Skin epidermis (tissue), 12 donors: ENCODE results near the gene ZDHHC8.

ENCODE experiments used
- H3K27ac ChIP-seq, 21 experiments: fragments of 200-600 bp; sonication (generic) in 11 of 21; one replicate each; pipeline ENCODE4 v1.5.0; 2020; ENCODE audit warnings: mild to moderate bottlenecking in 3 of 21, inconsistent platforms in 2 of 21, moderate library complexity in 2 of 21
- H3K4me3 ChIP-seq, 7 experiments: fragments of 200-600 bp; sonication (generic) in 2 of 7; one replicate each; pipeline ENCODE4 v1.5.0; 2020; ENCODE audit warnings: inconsistent platforms in 2 of 7, mild to moderate bottlenecking in 2 of 7, moderate library complexity in 1 of 7

Gene ZDHHC8

DNA sequence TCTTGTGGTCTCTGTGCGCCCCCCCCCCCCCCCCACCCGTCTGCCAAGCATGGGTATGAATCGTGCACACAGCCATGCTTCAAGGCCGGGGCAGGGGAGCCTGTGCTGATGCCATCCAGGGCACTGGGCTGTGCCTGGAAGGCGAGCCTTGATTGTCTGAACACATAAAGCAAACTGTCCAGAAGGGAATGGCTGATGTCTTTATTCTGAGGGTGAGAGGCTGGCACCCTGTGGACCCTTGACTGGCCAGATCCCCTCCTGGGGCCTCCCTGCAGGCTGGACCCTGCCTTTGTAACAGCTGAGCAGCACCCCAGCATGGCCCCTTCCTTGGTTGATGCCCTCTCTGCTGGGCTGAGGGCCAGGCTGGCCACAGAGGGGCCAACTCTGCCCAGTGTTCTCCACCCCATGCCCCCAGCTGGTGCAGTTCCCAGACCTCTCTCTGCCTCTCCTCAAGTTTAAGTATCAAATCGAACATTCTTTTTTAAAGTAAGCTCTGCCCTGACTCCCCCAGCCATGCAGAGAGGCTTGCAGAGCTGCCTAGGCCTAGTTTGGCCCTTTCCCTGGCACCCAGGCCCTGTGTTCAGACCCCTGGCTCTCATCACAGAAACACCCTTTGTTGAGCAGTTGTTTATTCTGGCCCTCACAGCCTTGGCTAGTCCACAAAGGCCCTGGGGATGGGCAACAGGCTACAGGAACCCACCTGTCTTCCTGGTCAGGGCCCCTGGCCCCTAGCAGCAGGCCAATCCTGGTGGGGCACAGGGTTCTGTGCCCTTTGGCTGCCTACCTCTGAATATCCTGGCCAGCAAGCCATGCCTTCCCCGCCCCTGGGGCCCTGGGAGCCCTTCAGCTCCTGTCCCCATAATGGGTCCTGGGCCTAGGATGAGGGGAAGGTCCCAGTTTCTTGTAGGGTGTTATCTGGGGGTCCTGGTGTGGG is 19.6 kb upstream of the ZDHHC8 start:
- Histone ChIP-seq H3K27ac (peak overlapping the region in 7 of 21 experiments; percentile 0 to 76 (median 23)), H3K4me3 (no peak overlapping the region)

DNA sequence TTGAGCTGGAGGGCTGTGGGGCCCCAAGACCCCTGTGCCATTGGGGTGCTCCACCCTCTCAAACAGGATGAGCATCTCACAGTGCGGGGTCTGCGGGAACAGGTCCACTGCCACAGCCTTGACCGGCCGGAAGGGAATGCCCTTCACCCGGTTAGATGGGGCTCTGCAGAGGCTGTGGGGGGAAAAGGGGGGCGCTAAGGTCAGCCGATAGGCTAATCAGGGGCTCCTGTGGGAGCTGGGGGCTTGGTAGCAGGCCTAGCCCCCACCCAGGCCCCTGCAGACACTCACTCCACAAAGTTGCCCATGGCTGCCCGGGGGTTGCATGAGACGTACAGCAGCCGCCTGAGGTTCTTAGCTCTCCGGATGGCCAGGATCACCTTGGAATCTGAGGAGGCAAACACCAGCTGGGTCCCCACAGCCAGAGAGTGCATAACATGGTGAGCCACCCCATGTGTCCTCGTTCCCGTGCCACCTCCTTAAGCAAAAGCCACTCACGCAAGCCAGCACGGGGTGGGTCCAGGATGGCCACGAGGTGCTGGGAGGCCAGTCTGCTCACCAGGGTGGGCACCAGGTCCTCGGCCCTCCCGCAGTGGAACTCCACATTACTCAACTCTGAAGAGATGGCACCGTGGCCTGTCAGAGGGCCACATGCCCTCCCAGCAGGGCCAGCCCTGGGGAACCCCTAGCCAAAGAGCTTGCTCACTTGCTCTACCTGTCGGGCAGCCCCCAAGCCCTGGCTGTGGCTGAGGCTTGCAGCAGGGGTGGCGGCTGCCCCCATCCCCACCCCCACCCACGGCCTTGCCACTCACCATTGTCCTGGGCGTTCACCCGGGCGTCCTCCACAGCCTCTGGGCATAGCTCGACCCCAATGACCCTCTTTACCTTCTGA is 18.7 kb upstream of the ZDHHC8 start:
- Histone ChIP-seq H3K4me3 (no peak overlapping the region), H3K27ac (peak overlapping the region in 3 of 21 experiments; percentile 3 to 76 (median 32))

DNA sequence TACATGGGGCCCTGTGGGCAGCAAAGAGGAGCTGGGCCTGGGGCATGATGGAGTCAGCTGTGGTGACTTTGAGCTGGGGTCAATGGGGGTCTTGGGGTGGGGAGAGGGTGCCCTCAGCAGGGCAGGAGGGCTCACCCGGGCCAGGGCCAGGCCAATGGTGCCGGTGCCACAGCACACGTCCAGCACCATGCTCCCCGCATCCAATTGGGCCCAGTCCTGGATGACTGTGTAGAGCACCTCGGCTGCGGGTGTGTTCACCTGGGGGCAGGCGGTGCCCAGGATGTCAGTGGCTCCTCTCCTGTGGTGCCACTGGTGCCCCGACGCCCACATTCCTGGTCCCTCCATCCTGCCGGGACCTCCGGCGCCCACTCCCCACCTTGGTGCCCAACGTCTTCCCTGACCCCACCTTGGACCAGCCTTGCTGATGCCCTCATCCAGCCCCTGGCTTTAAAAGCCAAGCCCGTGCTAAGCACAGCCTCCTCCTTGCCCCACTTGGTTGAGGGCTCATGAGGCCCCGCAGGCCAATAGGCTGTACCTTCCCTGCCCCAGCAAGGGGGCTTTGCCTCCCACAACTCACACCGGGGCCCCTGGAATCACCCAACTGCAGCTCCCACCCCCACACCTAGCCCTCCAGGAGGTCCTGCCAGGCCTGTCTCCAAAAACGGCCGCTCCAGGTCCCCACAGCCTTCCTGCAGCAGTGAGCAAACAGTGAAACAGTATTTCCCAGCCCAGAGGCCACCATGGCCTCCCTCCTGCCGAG is 17.9 kb upstream of the ZDHHC8 start:
- Histone ChIP-seq H3K27ac (peak overlapping the region in 2 of 21 experiments; percentile 3 to 32), H3K4me3 (no peak overlapping the region)

DNA sequence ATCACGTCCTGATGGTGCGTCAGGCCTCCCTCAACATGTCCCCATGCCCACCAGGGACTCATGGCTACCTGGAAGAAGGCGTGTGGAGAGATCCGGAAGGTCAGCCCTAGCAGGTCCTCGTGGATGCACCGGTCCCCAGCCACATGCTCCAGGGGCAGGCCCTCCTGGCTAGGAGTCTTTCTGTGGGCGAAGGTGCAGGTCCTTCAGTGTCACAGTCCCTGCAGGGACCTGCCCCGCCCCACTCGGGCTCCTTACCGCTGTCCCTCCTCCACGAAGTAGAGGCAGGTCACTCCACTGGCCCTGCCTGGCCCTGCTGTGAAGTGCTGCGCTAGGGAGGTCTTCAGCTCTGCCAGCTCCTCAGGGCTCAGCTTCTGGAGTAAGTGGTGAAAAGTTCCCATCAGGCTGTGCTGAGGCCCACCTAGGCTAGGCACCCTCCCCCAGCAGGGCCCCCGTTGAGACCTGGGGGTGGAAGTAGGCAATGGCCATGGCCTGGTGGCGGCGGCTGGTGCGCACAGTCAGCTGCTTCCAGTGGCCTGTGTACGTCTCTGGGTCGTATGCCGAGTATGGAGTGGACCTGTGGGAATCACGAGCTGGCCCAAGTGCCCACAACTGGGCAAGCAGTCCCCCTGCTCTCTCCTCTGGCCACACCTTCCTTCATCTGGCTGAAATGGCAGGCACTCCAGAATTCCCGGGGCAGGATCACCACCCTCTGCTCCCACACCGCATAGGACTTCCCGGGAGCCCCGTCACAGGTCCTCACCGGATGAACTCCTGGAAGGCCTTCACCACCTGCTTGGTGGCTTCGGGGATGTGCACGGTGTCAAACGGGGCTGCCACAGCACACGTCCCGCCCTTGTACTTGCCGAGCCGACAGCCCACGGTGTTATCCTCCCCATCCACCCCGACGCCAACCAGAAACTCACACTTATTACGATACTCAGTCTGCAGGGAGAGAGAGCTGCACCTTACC is 16.8 kb upstream of the ZDHHC8 start:
- Histone ChIP-seq H3K27ac (no peak overlapping the region), H3K4me3 (no peak overlapping the region)

DNA sequence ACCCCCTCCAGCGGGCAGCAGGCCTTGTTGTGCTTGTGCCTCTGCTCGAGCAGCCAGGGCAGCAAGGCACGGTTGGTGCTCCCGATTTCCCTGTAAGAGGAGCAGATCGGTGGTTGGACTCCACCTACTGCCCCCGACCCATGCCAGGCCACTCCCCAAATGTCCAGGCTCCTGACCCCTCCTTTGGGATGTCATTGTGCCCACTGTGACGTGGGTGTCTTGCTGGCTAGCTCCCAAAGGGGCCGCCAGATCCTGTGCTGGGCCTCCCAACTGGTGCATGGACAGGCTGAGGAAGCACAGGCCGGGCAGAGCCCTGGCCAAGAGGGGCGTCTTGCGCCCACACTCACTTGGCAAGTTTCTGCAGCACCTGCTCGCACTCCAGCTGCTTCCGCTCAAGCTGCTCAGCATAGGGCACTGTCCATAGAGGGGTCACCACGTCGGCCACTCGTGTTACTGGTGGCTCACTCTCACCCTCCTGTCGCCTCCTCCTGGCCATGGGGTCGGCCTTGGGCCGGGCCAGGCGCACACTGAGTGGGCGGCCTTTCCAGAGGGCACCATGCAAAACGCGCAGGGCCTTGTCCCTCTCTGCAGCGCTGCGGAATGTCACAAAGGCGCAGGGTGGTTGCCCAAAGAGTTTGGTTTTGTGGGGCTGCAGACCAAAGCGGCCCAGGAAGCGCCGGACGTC is 15.8 kb upstream of the ZDHHC8 start, which contains the start of gene RANBP1:
Gene RANBP1 (plus strand): TSS at position 414 of the 685 bp plus-strand sequence. CDS start 81 bp downstream, at position 495.
- peak within 1 kb of the TSS; percentile 52 to 97 (median 91) for H3K27ac ChIP-seq
- peak within 1 kb of the TSS; percentile 71 to 96 (median 91) for H3K4me3 ChIP-seq

DNA sequence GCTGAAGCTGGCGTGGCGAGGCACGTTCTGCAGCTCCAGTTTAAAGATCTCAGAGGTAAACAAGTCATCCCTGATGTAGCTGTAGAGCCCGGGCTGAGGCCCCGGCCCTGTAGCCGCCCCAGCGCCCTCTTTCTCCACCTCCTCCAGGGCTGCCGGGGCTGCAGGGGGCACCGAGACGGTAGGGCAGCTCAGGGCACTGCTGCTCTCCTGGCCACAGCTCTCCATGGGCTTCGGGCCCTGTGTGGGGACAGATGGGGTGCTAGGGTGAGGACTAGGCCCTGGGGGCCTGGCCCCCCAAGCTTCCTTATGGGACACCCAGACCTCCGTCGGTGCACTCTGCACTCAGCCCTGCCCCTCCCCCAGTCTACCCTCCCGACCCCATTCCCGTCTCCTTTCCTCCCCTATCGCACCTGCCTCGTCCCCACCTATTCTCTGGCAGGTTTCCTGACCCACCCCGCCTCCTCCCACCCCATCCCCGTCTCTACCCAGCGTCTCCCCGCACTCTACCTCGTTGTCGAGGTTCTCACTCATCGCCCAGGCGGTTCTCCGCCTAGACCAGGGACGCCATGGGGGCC is 15.1 kb upstream of the ZDHHC8 start:
- Histone ChIP-seq H3K27ac (peak overlapping the region; percentile 52 to 97 (median 91)), H3K4me3 (peak overlapping the region; percentile 71 to 96 (median 91))

DNA sequence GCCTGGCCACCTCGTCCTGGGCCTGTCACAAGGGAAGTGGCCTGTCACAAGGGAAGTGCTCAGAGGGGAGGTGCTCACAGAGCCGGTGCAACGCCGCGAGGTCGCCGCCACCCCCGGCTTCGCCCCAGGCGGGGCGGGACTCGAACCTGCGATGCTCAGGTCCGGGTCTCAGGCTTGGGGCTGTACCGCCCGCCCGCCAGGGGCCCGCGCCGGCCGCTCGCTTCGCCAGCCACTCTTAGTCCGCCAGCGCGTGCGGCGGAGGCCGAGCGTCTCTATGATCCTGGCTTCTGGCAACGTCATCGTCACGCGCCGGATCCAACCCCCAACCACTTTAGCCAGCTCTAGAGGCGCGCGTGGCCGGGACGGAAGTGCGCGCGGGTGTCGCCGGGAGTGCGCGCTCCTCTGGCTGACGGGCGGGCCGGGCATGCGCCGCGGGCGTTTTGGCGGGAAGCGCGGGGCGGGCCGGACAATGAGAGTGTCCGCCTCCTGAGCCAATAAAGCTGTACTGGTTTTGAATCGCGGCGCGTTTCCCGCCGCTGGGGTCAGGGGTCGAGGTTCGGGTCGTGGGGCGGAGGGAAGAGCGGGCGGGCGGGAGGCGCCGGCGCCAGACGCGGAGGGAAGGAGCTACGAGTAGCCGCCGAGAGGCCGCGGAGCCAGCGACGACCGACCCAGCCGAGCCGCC is 14.5 kb upstream of the ZDHHC8 start, which contains the start of gene TRMT2A:
Gene TRMT2A (minus strand): TSS at position 276 of the 682 bp plus-strand sequence. CDS start 320 bp downstream, outside the sequence.
- Histone ChIP-seq H3K4me3 (peak within 1 kb of the TSS; percentile 71 to 96 (median 91)), H3K27ac (peak within 1 kb of the TSS; percentile 52 to 97 (median 91))

DNA sequence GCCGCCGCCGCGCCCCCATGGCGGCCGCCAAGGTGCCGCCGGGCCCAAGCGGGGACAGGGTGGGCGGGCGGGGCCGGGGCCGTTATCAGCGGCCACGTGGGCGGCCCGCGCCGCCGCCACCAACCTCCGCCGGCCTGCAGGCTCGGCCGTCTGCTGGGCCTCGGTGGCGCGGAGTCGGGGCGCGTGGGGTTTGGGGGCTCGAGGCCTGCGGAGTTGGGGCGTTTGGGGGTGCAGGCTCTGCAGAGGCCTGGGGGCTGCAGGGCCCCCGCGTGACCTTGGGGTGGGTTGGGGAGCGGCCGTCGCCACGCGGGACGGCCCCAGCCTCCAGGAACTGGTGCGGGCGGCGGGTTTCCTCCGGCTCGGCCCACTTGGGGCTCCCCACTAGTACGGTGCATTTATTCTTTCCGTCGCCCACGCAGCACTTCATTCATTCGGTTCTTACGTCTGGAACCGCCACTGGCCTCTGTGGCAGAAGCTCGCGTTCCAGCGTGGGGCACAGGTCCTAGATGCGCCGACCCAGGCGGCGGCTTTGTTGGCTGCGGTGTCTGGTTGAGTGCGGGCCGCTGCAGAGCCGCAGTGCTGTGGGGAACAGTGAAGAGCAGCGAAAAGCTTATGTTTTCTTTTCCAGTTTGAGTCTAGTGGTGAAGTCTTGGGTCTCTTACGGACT is 13.8 kb upstream of the ZDHHC8 start:
- Histone ChIP-seq H3K27ac (peak overlapping the region; percentile 36 to 97 (median 91)), H3K4me3 (peak overlapping the region; percentile 71 to 96 (median 91))

DNA sequence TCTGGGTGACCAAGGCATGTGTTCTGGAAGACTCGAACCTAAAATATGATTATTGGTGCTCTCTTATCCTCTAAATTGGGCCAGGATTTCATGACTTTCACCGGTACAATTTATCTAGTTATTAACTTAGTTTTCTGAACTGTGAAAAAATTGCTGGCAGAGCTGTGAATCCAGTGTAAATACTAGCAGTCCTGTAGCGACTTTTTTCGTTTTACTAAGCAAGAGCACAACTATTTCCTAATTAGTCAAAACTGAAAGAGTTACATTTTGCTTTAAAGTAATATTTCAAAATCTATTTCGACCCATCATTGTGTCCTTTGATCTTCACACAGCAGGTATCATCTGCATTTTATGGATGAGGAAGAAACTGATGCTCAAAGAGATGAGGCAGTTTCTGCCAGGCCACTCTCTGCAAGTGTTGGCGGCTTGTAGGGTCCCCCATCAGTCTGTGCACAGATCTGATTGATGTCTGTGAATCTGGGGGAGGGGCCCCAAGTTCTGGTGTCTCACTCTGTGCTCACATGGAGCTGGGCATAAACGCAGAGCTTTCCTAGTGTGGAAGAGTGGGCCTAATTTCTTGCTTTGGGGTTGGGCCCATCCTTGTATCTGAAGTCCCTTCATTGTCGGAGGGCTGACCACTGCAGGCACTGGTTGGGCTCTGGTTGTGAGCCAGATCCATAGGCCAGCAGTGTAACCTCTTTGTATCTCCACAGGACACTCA is 13.1 kb upstream of the ZDHHC8 start:
- H3K27ac ChIP-seq: peak overlapping the region in 18 of 21 experiments; percentile 60 to 97 (median 90)

DNA sequence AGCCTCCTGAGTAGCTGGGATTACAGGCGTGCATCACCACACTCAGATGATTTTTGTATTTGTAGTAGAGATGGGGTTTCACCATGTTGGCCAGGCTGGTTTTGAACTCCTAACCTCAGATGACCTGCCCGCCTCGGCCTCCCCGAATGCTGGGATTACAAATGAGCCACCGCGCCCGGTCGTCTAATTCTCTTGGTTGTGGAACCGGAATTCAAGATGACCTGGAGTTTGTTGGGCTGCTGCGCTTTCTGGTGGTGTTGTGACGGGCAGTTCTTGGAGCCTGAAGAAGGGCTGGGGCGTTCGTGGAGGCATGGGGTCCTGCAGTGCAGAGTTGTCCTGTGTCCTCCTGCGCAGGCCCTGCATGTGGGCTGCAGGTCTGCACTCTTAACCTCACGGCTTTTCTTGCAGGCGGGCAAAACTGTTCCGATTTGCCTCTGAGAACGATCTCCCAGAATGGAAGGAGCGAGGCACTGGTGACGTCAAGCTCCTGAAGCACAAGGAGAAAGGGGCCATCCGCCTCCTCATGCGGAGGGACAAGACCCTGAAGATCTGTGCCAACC is 9.7 kb upstream of the ZDHHC8 start:
- Histone ChIP-seq H3K27ac (no peak overlapping the region), H3K4me3 (no peak overlapping the region)

More for the DNA sequence above, 13.1 kb upstream of the ZDHHC8 start:
- H3K4me3 ChIP-seq: peak overlapping the region; percentile 71 to 96 (median 91)

DNA sequence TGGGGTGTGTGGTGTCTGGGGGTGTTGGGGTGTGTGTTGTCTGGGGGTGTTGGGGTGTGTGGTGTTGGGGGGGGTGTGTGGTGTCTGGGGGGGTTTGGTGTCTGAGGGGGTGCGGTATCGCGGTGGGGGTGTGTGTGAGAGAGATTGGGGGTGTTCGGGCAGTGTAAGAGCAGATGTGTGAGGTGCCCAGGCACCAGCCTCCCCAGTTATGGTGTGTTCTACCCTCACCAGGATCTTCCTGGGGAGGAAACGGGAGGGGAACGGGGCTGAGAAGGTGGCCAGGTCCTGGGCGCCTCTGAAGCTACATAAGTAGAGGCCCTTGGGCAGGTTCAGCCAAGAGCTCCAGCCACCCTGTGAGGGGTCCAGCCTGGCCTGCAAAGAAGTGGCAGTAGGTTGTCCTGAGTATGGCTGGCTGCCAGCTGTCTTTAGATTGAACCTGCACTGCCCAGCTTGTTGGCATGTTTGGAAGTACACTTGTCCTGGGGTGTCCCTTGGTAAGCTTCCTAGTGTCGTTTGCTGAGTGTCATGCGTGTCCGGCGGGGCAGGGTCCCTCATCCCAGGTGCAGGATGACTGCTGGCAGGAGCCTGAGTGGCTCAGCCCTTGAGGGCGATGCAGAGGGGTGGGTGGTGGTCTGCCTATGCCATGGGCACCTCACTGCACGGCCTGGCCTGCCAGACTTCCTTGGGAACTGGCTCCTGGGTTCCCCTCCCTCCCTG is 8.1 kb upstream of the ZDHHC8 start:
- Histone ChIP-seq H3K27ac (no peak overlapping the region), H3K4me3 (no peak overlapping the region)

DNA sequence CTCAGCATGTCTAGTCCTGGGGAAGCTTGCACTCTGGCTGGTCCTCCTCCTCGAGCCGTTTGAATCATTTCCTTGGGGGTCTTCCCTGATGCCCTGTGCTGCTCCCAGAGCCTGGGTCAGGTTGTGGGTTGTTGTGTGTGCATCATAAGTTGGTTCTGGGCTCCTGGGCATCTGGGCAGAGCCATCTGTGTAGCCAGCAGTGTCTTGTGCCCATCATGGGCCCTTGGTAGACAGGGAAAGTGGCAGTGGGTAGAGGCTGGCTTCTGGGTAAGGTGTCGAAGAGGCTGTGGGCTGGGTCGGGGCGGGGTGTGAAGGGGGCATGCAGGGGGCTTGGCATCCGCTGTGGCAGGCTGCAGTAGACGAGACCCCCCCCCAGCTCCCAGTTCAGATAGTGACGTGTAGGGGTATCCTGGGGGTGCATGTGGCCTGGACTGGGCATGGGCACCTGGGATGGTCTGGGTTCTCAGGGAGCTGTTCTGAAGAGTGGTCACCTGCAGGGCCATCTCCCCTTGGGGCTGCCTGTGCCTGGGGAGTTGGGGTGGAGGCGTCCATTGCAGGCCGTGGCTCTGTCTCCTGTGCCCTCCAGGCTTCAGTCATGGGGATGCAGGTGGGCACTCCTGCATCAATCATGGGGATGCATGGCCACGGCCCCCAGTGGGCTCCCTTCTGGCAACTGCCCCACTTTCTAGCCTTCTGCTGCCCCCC is 7.4 kb upstream of the ZDHHC8 start:
- no peak overlapping the region for H3K27ac ChIP-seq
- H3K4me3 ChIP-seq: no peak overlapping the region

DNA sequence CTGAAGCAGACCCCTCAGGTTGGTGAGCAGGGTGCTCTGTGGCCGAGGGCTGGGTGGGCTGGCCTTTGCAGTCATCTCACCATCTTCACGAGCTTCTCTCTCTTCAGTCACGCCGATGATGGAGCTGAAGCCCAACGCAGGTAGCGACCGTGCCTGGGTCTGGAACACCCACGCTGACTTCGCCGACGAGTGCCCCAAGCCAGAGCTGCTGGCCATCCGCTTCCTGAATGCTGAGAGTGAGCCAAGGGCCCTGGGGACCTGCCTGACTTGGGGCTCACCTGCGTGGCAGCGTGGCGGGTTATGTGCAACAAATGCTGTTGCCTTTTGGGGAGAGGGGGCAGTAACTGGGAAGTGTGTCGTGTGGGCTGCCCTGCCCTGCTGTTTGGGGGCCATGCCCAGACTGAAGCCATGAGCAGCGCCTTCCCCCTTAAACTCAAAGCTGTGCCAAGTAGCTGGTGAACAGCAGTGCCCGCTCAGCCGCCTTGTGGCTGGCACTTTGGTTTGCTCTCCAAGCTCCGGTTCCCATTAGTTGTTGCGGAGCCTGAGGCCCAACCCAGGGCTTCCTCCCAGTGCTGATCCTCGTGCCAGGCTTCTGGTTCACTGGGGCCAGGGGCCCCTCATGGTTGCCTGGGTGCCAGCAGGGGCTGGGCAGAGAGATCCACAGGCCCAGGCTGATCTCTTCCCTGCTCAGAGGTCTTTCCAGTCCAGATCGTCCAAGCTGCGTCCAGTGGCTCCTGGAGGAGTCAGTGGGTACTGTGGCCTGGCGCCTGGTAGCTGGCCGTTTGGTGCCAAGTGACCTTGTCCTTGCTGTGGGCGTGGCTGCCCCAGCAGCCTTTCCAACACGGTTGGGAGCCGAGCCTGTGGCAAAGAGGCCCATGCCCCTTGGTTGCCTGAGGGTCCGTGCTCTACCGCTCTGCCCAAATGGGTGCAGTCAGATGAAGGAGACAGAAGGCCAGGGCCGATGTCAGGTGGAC is 6.1 kb upstream of the ZDHHC8 start:
- Histone ChIP-seq H3K4me3 (no peak overlapping the region), H3K27ac (no peak overlapping the region)
